ENCODE results near the gene TUBGCP3.

The TUBGCP3 gene

GRCh38 chr13:112616586-112617362 is 28.8 kb upstream of the TUBGCP3 start:
- FAIRE-seq = no peak

- no peak for FAIRE-seq
These were observed 27.4 kb upstream of the TUBGCP3 start for GRCh38 chr13:112615391-112615790.

- no peak for FAIRE-seq
These were observed 26.9 kb upstream of the TUBGCP3 start for GRCh38 chr13:112614835-112615234.

- FAIRE-seq = no peak
These were observed 20.3 kb upstream of the TUBGCP3 start for GRCh38 chr13:112608212-112608611.

- peak; percentile 22 for FAIRE-seq
These were observed 18.4 kb upstream of the TUBGCP3 start for GRCh38 chr13:112606109-112607001.

- FAIRE-seq = no peak
These were observed 17.6 kb upstream of the TUBGCP3 start for GRCh38 chr13:112605531-112605990.

- FAIRE-seq = no peak
These were observed 15.8 kb upstream of the TUBGCP3 start for GRCh38 chr13:112603641-112604225.

GRCh38 chr13:112602189-112602588 is 14.2 kb upstream of the TUBGCP3 start:
- no peak for FAIRE-seq

GRCh38 chr13:112601371-112601770 is 13.4 kb upstream of the TUBGCP3 start:
- FAIRE-seq = no peak

GRCh38 chr13:112596235-112596634 is 8.3 kb upstream of the TUBGCP3 start:
- FAIRE-seq = no peak

- no peak for FAIRE-seq
These were observed 4.7 kb upstream of the TUBGCP3 start for GRCh38 chr13:112592647-112593046.

- FAIRE-seq = no peak
These were observed 4.2 kb upstream of the TUBGCP3 start for GRCh38 chr13:112592181-112592580.

- FAIRE-seq = no peak
These were observed 741 bp upstream of the TUBGCP3 start for GRCh38 chr13:112588490-112589297.

- FAIRE-seq = no peak
These were observed 665 bp downstream of the TUBGCP3 start for GRCh38 chr13:112587212-112587763.

- no peak for FAIRE-seq
These were observed 1.5 kb downstream of the TUBGCP3 start for GRCh38 chr13:112586334-112586960.

GRCh38 chr13:112583592-112584277 is 4.2 kb downstream of the TUBGCP3 start:
- FAIRE-seq = no peak

GRCh38 chr13:112582263-112582662 is 5.7 kb downstream of the TUBGCP3 start:
- no peak for FAIRE-seq

- no peak for FAIRE-seq
These were observed 7.0 kb downstream of the TUBGCP3 start for GRCh38 chr13:112580912-112581311.

GRCh38 chr13:112580211-112580610 is 7.7 kb downstream of the TUBGCP3 start:
- FAIRE-seq = no peak

- FAIRE-seq = no peak
These were observed 8.6 kb downstream of the TUBGCP3 start for GRCh38 chr13:112579310-112579843.

GRCh38 chr13:112576768-112577167 is 11.2 kb downstream of the TUBGCP3 start:
- FAIRE-seq = no peak
